Smooth muscle cell of bladder (primary cell): ENCODE data around the gene NKIRAS2. TPM values are rescaled to one million over a fixed set of nuclear protein-coding genes. Genes with fewer than 3 reads are reported as not detected.

Source experiments
- total RNA-seq: library from RNA; depleted of rRNA; stranded (reverse); fragments of >200 nt; gene quantifications from 2 replicates; pipeline ENCODE4 v1.2.3, GENCODE V29; 2014

The NKIRAS2 gene
- total RNA-seq, result 19.2 and 23.9 TPM in 2 replicates

DNA sequence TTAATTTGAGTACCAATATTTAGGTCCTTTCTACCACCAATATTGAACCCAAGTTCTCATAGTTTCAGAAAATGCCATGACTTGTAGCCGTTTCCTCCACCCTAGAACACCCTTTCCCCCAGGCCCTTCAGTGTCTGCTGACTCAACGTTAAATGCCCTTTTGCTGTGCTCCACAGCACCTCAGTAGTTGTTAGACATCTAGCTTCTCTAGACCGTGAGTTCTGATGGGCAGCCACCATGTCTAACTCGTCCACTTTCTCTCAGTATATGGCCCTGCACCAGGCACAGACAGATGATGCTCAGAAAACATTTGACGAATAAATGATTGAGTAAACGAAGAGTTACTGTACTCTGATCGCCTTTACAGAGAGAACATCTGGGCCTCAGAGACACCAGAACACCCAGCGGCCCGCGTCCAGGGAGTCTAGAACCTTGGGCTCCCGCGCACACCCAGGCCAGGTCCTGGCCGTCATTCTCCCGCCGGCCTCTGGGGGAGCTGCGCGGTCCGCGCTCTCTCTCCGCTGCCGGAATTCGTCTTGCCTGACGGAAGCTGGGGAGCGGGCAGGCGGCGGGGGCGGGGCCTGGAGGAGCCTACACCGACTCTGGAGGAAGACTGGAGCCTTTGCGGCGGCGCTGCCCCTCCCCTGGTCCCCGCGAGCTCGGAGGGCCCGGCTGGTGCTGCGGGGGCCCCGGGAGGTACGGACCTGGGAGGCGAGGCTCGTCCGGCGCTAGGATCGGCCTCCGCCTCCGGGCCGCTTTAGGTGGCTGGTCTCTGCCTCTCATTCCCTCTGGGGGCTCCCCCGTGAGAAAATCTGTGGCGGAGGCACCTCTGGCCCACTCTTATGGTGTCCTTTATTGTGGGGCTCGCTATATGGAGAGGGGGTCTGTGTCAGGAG, at the start of gene NKIRAS2:
TSS of gene NKIRAS2 (plus strand) at position 582 of the 896 bp plus-strand sequence. CDS start 1,488 bp downstream, outside the sequence.

DNA sequence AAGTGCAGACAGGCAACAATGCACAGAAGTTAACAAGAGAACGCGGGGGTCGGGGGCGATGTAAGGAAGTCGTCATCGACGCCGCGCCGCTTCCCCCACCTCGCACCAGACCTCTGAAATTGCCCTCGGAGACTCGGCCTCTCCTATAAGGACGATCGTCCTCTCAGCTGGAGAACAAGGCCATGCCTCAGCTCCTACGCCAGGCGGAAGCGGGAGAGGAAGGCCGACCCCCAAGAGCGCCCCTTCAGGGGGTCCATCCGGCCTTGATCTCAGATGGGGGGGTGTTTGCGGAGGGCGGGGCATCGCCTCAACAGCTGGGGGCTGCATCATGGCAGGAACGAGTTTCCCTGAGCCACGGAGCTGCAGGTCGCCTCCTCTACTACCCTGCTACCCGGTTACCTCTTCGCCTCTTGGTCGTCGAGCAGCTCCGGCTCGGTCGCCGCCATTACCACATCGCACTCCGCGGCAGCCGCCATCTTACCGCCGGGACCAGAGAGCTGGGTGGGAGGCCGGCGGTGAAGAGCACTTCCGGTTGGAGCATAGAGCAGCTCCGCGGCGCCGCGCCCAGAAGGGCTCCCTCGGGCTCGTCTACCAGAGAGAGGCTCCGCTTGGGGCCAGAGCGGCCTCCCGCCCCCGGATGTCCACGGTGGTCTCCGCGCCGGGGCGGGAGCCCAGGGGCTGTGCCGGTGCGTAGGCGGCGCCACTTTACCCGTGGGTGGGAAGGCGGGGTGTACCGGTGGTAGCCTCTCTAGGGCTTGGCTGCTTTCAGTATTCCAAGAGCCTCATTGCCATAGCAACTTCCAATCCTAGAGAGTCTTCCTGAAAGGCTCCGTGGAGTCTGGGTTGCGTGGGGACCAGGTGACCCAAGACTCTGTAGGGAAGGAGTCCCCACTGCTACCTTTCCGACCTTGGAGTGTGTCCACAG, 2.7 kb upstream of the NKIRAS2 start, which contains the start of gene DNAJC7:
TSS of gene DNAJC7 (minus strand) at position 499 of the 925 bp plus-strand sequence. CDS start at position 476, 23 bp downstream.

DNA sequence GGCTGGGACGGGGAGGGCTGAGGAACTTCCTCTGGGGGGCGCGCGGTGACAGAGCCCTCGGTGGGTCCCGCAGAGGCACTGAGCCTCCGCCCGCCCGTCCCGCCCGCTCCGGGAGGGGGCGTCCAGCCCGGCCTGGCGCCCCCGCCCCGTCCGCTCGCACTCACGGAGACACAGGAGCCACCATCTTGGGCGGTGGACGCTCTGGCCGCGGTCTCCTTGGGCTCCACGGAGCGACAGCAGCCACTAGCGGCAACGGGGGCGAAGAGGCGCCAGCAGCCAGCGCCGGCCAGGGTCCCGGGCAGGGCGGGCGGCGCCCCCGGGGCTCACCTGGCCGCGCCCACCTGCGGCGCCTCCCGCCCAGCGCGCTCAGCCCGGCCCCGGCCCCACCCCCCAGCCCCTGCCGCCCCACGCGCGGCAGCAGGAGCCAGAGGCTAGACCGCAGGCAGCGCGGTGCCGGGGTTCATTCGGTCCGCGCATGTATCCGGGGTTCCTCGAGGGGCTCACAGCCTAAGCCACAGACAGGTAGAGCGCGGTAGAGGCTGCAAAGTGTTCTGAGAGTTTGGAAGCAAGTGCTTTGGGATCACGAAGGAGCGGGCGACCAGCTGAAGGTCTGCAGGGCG, 30.6 kb downstream of the NKIRAS2 start, which contains the start of gene C17orf113:
TSS of gene C17orf113 (minus strand) at position 209 of the 620 bp plus-strand sequence. CDS start 7,225 bp downstream, outside the sequence.

Other genes starting within 250 kb of the NKIRAS2 start
- gene JUP, start 233.4 kb upstream of the NKIRAS2 start, total RNA-seq, result 13.8 and 14.1 TPM in 2 replicates
- 86.2 and 106 TPM in 2 replicates for gene P3H4, start 208.1 kb upstream of the NKIRAS2 start, total RNA-seq
- gene FKBP10, start 207.1 kb upstream of the NKIRAS2 start, total RNA-seq, result 293 and 454 TPM in 2 replicates
- gene NT5C3B, start 183.9 kb upstream of the NKIRAS2 start, total RNA-seq, result 78.4 and 83.1 TPM in 2 replicates
- 0.43 and 0.55 TPM in 2 replicates for gene KLHL10, start 182.3 kb upstream of the NKIRAS2 start, total RNA-seq
- 26.0 and 26.2 TPM in 2 replicates for gene KLHL11, start 154.7 kb upstream of the NKIRAS2 start, total RNA-seq
- 260 and 291 TPM in 2 replicates for gene ACLY, start 101.1 kb upstream of the NKIRAS2 start, total RNA-seq
- gene ODAD4, start 89.5 kb upstream of the NKIRAS2 start, total RNA-seq, result 0.74 and 1.1 TPM in 2 replicates
- gene CNP, start 53.3 kb upstream of the NKIRAS2 start, total RNA-seq, result 50.9 and 64.7 TPM in 2 replicates
- gene DNAJC7, start 2.7 kb upstream of the NKIRAS2 start, total RNA-seq, result 69.9 and 78.6 TPM in 2 replicates
- gene C17orf113, start 30.5 kb downstream of the NKIRAS2 start, total RNA-seq, result 0.09 and 0.14 TPM in 2 replicates
- under 0.01 TPM in 1 of 2 replicates, not detected in the other for gene ZNF385C, start 78.4 kb downstream of the NKIRAS2 start, total RNA-seq
- gene DHX58, start 92.6 kb downstream of the NKIRAS2 start, total RNA-seq, result 9.8 and 10.5 TPM in 2 replicates
- gene KAT2A, start 101.3 kb downstream of the NKIRAS2 start, total RNA-seq, result 3.8 and 7.1 TPM in 2 replicates
- gene HSPB9, start 102.7 kb downstream of the NKIRAS2 start, total RNA-seq, result not detected in 2 replicates
- 53.9 and 58.8 TPM in 2 replicates for gene RAB5C, start 134.9 kb downstream of the NKIRAS2 start, total RNA-seq
- gene KCNH4, start 161.1 kb downstream of the NKIRAS2 start, total RNA-seq, result under 0.01 TPM in 1 of 2 replicates, not detected in the other
- gene HCRT, start 165.4 kb downstream of the NKIRAS2 start, total RNA-seq, result not detected in 2 replicates
- gene GHDC, start 174.4 kb downstream of the NKIRAS2 start, total RNA-seq, result 11.5 and 14.1 TPM in 2 replicates